GM19324 (cell line): ENCODE results near the gene LIPK.
"Not testable (repeated sequence)": the region's sequence is repeated elsewhere in the genome, so short reads cannot be mapped to it uniquely, and the experiment has no call there.

ENCODE experiments used
- ATAC-seq: cut with Tn5 transposase; IDR thresholded peaks from one replicate; pipeline ENCODE4 v1.9.1; 2021; ENCODE audit warnings: mild to moderate bottlenecking, moderate library complexity; ENCODE audit not compliant: unreplicated experiment, low FRiP score

The LIPK gene

DNA sequence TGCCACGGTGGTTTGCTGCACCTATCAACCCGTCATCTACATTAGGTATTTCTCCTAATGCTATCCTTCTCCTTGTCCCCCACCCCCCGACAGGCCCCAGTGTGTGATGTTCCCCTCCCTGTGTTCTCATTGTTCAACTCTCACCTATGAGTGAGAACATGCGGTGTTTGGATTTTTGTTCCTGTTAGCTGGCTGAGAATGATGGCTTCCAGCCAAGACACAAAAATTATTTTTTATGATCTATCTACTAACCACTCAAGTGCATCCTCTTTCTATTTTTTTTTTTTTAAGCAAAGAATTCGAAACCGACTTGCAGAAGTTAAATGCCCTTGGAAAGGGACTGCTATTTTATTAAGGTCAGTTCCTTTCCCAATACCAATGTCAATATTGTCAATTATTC is 3.3 kb downstream of the LIPK start:
- ATAC-seq: not testable (repeated sequence)

DNA sequence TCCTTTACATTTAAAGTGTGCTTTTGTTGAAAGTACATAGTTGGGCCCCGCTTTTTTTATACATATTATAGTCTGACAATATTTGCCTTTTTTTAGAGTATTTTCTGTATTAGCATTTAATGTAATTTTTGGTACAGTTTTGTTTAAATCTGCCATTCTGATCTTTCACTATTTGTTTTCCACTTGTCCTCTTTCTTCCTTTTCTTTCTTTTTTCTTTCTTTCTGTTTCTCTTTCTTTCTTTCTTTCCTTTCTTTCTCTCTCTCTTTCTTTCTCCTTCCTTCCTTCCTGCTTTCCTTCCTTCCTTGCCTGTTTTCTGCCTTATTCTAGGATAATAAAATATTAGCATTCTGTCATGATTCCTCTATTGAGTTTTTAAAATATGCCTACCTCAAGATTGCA is 9.5 kb downstream of the LIPK start:
- no peak for ATAC-seq

DNA sequence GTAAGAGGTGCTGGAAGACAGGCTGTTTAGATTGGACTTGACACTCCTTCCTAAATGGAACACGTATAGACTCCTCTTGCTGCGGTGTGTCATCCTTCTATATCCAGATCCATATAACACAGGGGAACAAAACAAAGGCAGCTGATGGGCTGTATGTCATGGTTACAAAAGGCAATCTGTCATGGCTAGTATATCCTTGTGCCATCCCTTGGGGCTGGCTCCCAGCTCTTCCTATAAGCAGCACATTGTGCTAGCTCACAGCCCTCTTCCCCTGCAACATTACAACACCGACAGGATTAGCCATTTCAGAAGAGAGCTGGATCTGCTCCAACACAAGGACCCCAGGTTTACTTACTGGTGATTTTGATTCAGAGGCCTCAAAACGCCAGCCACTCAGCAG is 15.3 kb downstream of the LIPK start:
- no peak for ATAC-seq

DNA sequence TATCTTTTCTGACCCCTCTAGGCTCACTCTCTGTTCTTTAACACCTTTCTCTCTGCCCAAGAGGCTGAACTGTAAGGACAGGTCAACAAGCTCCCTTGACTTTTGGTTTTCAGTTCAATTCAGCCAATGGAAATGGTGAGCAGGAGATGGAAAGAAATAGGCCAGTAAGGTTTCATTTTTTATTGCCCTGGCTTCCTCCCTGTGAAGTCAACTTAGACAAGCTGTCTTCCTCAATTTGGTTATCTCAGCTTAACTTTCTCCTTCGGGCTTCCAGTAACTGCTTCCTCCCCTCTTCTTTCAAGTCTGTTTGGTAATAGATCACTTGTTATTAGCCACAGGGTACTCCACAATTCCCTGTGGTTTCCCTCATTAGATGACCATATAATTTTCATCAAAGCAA is 19.7 kb downstream of the LIPK start:
- peak; percentile 57 for ATAC-seq

DNA sequence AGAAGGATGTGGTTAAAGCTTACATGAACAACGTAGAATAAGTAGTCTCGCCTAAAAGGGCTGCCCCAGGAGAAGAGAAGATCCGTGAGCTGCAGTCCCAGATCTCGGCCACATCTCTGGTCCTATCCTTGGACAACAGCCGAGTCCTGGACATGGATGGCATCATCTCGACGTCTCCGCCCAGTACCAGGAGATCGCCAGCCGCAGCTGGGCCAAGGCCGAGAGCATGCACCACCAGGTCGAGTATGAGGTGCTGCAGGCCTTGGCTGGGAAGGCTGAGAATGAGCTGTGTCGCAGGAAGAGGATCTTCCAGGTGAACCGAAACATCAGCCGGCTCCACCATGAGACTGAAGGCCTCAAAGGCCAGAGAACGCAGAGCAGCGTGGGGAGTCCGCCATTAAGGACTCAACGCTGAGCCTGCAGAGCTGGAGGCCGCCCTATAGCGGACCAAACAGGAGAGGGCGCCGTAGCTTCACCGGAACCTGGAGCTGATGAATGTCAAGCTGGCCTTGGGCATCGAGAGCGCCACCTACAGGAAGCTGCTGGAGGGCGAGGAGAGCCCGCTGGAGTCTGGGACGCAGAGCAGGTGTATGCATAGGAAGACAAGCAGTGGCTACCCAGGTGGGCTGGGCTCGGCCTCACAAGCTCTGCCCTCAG is 22.2 kb downstream of the LIPK start:
- no peak for ATAC-seq

DNA sequence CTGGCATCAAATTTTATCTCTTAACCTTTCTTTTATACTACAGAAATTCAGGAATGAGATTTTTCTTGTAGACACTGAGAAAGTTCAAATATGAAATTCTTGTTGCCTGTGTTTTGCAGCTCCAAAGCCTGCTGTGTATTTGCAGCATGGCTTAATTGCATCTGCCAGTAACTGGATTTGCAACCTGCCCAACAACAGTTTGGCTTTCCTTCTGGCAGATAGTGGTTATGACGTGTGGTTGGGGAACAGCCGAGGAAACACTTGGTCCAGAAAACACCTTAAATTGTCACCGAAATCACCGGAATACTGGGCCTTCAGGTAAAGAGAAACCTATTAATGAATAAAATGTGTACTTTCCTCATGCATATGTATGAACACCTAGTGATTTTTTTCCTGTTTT is 24.8 kb downstream of the LIPK start:
- ATAC-seq: no peak

DNA sequence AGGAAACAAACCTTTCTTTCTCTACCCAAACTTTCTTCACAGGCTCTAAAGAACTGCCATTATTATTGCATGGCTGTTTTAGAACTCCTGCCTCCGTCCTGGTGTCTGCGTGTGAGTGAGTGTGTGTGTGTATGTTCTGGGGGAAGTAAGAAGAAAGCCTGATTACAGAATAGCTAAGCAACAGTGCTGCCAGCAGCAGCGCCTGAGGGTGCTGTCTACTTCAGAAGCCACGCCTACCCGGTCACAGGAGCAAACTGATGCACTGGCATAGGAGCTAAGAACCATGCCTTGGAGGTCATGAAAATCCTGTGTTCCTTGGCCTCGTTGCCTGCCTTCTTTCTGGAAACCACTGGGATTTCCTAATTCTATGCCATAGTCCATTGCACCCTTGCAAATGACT is 25.2 kb downstream of the LIPK start:
- no peak for ATAC-seq

DNA sequence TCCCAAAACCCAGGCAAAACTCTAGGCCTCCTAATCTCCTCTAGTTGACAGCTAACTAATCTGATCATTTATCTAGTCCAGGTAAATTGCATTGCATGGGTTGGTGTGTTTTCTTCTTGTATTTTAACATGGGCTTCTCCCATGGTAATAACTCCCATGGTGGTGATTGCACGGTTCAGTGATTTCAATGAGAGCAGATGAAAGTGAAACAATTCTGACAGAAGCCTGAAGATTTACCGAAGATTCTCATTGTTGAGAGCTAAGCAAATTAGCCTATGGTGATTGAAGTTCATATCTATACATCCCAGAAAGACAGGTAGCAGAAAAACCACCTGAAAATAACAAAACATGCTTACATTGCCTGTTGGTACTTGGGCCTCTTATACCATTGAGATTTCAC is 27.2 kb downstream of the LIPK start:
- ATAC-seq: no peak

DNA sequence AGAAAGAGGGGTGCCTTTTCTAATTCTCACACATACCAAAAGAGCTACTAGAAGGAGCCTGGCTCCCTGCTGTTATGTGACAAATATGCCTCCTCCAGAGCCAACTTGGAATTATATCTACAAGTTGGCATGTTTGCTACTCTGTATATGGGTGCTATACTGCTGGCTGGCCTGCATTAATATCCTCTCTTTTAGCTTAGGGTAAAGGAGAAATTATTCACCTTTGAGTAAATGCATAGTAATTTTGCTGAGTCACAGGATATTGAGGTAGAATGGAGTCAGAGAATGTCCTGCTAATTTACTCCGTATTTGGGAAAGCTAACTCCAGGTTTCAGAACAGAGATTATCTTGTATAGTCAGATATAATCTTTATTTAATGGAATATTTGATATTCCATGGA is 29.6 kb downstream of the LIPK start:
- ATAC-seq: no peak

DNA sequence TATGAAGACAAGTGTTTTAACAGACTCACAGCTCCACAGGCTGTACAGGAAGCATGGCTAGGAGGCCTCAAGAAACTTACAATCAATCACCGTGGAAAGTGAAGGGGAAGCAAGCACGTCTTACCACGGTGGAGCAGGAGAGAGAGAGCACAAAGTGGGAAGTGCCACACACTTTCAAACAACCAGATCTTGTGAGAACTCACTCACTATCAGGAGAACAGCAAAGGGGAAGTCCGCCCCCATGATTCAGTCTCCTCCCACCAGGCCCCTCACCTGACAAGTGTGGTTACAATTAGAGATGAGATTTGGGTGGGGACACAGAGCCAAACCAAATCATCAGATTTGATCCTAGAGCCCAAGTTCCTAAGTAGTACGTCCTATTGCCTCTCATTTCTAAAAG is 35.9 kb downstream of the LIPK start:
- ATAC-seq: not testable (repeated sequence)

DNA sequence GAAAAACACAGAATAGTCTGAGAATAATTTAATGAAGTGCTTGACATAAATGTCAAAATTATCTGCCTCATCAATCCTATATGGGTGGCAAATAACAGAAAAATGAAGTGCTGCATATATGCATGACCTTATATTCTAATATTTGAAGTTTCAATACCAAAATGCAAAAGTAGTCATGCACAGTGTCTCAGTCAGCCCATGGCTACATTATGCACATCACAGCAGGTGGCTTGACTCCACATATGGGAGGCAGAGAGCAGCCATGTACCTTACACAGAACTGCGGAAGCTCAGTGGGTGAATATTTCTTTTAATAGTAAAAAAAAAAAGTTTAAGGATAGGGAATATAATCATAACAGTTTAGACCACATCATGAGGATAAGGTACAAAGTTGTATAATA is 36.4 kb downstream of the LIPK start:
- ATAC-seq: no peak

DNA sequence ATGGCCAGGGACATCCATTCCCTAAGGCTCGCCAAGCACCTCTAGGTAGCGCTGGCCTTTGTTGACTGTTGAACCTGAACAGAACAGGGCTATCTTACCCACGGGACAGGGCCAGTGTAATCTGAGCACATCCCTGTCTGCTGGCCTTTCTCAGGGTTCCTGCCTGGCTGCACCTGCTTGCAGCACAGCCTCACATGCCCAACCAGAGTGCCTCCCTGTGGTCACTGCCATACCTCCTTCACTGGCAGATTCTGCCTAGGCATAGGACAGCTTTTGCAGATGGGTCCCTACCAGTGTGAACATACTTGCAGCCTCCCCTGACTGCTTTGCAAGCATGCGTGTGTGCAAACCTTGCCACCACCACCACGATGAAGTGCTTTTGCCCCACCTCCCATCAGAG is 38.0 kb downstream of the LIPK start:
- no peak for ATAC-seq

DNA sequence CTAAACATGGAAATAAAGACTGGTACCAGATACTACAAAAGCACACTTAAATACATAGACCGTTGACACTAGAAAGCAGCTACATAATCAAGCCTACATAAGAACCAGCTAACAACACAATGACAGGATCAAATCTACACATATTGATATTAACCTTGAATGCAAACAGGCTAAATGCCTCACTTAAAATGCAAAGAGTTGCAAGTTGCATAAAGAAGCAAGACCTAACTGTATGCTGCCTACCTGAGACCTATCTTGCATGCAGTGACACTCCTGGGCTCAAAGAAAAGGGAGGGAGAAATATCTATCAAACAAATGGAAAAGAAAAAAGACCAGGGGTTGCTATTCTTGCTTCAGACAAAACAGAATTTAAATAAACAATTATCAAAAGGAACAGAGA is 39.6 kb downstream of the LIPK start:
- ATAC-seq: no peak

DNA sequence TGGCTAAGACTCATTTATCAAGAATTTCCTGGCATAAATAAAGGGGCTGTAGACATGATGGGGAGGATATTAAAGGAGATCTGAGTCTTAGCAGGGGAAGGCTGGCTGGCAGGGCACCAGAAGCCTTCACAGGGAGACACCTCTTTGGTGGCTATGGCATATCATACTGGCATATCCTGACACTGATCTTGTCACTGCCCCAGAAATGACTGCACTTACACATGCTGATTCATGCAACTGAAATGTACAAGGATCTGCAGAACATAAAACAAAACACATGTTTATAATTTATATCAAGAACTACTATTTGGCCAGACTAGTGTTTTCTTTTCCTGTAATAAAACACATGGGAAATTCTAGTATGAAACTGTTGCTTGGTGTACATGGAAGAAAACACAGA is 48.2 kb downstream of the LIPK start:
- no peak for ATAC-seq

DNA sequence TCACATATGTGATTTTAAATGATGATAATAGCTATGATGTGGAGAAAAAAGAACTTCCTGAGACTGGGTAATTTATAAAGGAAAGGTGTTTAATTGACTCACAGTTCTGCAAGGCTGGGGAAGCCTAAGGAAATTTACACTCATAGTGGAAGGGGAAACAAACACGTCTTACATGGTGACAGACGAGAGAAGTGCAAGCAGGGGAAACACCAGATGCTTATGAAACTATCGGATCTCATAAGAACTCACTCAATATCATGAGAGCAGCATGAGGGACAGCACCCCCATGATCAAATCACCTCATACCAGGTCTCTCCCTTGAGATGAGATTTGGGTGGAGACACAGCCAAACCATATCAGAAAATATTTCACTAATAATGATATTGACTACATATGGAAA is 49.7 kb downstream of the LIPK start:
- no peak for ATAC-seq

DNA sequence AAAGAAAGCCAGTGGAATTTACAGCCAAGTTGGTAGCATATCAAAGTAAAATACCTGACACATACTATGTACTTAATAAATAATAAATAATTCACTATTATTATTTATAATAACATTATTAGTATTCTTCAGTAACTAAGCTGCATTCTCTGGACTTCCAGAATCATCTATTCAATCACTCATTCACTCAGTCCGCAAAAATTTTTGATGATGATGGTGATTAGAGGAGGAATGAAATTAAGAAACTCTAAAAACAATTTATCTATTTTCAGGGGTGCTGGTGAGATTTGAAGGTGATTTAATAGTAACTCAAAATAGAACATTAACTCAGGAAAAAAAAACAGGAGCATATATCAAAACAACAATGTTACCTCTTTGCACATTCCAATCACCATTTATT is 50.6 kb downstream of the LIPK start:
- ATAC-seq: no peak

DNA sequence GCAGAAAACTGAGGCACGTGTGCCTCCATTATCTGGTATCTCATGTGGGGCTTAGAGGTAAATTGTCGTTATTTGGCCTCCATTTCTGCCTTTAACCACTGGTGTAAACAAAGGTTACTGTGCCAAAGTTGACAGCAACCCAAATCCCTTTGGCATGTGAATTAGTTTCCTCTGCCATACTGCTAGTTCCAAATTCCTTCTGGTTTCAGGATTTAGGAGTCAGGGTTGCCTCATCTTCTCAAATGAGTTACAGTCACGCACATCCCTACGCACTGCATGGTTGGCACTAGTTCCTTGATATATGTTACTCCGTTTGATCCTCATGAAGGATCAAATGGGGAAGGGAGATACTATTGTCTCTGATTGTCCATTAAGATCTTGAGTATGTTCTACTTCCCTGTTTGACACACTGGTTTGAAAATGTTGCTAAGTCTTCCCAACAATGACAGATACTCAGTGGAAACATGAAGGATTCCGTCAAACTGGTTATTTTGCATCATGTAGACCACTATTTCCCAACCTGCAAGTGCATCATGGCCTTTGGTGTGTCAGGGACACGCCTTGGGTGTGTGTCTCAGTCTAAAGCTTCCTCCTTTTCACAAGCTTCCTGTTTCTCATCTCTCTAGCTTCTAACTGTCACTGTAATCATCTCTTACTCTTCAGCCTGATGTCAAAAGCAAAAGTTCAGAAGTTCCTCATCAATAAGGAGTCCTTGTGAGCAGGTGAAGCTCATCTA is 53.5 kb downstream of the LIPK start, which contains the start of gene LIPN:
LIPN (plus strand) TSS at position 655 of the 736 bp plus-strand sequence. CDS start 1,386 bp downstream, outside the sequence.
- ATAC-seq: no peak

DNA sequence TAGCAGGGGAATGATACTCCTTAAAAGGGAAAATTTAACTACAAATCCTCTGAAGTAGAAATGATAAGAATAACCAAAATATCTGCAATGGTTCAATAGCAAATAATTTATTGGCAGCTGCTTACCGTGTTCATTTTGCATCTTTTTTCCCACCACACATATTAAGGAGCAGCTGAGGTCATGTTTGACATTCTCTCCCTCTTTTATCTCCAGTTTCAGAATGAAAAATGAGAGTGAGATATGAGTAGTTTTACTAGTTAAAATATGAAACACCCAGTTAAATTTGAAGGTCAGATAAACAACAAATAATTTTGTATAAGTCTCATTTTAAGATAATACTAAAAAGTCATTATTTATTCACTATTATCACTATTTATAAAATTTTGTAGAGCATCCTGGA is 56.9 kb downstream of the LIPK start:
- ATAC-seq: no peak

DNA sequence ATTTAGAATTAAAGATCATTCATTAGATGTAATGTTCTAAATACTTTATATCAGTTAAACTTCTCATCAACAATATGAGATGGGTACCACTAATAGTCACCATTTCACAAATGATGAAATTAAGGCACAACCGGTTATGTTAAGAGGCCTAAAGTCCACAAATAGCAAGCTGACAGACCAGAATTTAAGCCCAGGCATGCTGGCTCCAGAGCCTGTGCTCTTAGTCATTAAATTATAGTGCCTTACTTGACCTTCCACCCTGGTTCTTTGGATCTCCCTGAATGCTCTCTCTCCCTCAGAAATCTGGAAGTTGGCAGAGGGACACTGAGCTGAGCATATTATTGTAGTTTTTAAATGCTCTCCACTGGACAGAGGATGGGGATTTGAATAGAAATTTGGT is 57.4 kb downstream of the LIPK start:
- ATAC-seq: no peak

DNA sequence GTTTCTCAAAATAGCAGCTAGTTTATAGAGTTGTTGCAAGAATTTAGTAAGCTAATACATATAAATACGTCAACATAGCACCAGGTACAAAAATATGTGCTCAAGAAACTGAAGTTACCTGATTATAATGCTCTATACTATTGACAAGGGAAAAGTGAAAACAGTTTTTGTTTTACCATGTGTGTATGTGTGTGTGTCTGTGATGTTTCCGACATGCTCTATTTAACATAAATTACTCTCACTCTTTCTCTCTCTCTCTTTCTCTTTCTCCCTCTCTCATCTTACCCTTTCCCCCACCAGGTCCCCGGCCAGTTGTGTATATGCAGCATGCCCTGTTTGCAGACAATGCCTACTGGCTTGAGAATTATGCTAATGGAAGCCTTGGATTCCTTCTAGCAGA is 58.1 kb downstream of the LIPK start:
- ATAC-seq: no peak

DNA sequence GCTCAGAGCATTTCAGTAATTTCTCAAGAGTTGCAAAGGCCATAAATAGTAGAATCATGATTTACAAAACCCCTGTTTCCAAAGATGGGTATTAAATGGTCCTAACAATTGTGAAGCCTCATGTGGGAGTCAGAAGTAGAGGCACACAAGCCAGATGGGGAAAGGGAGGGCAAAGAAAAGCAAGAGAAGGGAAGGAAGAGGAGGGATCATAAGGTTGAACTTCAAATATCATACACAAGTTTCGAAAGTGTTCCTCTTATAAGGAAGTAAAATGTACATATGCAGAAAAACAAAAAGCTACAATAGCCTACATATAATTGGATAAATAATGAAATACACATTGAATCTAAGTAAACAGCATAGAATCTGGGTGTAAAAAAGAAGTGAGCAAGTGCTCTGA is 59.8 kb downstream of the LIPK start:
- no peak for ATAC-seq

DNA sequence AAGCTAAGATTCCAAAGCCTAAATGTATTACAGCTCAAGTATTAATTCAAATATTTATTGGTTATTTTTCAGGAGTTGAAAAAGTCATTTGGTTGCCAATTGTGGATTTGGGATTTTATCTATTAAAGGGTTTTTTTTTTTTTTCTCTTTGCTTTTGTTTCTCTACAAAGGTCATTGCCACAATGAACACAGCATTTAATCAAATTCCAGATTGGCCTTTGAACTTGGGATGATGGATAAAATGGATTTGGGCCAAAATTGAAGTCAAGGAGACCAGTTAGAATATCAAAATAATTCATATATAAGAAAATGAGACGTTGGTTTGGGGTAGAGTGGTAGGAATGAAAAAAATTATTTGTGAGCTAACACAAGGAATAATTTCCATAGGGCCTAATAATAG is 63.3 kb downstream of the LIPK start:
- no peak for ATAC-seq
